HG03439 (cell line): ENCODE measurements around the gene CCDC134.

Experiments used
- ATAC-seq: cut with Tn5 transposase; IDR thresholded peaks from one replicate; pipeline ENCODE4 v1.9.1; 2021; ENCODE audit warnings: mild to moderate bottlenecking, moderate library complexity; ENCODE audit not compliant: unreplicated experiment

Gene CCDC134

DNA sequence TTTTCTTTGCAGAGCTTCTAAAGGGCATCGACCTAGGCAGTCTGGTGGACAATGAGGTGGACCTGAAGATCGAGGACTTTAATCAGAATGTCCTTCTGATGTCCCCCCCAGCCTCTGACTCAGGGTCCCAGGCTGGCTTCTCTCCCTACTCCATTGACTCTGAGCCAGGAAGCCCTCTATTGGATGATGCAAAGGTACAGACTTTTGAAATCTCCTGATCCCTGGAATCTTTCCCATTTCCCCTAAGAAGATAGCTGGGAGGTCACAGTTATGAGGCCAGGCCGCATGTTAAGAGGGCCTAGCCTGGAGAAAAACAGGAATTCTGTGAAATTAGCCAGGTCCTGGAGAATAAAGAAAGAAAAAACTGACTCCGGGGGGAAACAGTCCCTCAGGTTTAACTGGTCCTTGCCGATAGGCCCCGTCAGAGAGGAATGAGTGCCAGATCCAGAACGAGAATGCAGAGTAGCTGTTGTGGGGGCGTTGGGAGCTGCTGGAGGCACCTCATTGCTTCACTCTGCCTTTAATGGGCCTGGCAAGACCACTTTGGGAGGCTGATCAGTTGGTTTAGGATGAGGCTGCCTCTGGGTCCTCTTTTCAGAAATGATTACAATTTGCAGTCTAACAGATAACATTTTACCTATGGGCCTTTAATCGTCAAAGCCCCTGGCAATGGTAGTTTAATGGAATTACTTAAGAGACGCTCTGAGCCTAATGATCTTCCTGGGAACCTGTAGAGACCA is 75.2 kb downstream of the CCDC134 start:
- no peak for ATAC-seq
